ENCODE measurements around the gene UNC13C.
A peak's percentile ranks its signal among the peaks of the same experiment; 100 is the strongest.

The UNC13C gene

GRCh38 chr15:54605043-54605442 lies 626.8 kb downstream of the UNC13C start:
- H3K9me3 ChIP-seq (ENCODE audit: severe bottlenecking): no peaks in the 10 kb centered on the region
- H3K36me3 ChIP-seq (ENCODE audit: low read depth): no peaks in the 10 kb centered on the region
- no peak overlapping the region for H3K4me3 ChIP-seq (ENCODE audit: severe bottlenecking)
- no peak for TF ChIP-seq CTCF (IDR thresholded peaks at IDR 0.05; ENCODE audit: poor library complexity, severe bottlenecking)
- no peaks in the 10 kb centered on the region for H3K4me1 ChIP-seq (ENCODE audit: insufficient read depth, poor library complexity, severe bottlenecking)
- H3K27ac ChIP-seq (ENCODE audit: poor library complexity, severe bottlenecking): no peak overlapping the region
- DNase-seq (ENCODE audit: low spot score) (no peak), ATAC-seq (ENCODE audit: low read depth) (0 out of 3 replicates have a peak, but pooled peaks have one; percentile 14)
- H3K27me3 ChIP-seq (ENCODE audit: insufficient read depth, poor library complexity, severe bottlenecking): peaks cover 9% of the 10 kb centered on the region

- no peak for ATAC-seq (ENCODE audit: low read depth)
- Histone ChIP-seq H3K4me3 (ENCODE audit: severe bottlenecking) (no peak overlapping the region), H3K4me1 (ENCODE audit: insufficient read depth, poor library complexity, severe bottlenecking) (no peaks in the 10 kb centered on the region), H3K27me3 (ENCODE audit: insufficient read depth, poor library complexity, severe bottlenecking) (peaks cover 9% of the 10 kb centered on the region), H3K27ac (ENCODE audit: poor library complexity, severe bottlenecking) (no peak overlapping the region), H3K9me3 (ENCODE audit: severe bottlenecking) (no peaks in the 10 kb centered on the region), H3K36me3 (ENCODE audit: low read depth) (no peaks in the 10 kb centered on the region)
- no peak for TF ChIP-seq CTCF (IDR thresholded peaks at IDR 0.05; ENCODE audit: poor library complexity, severe bottlenecking)
- no peak for DNase-seq (ENCODE audit: low spot score)
These were observed 627.3 kb downstream of the UNC13C start for GRCh38 chr15:54605556-54605955.

- ATAC-seq (ENCODE audit: low read depth): no peak
- no peak for DNase-seq (ENCODE audit: low spot score)
- no peaks in the 10 kb centered on the region for H3K36me3 ChIP-seq (ENCODE audit: low read depth)
- no peaks in the 10 kb centered on the region for H3K4me1 ChIP-seq (ENCODE audit: insufficient read depth, poor library complexity, severe bottlenecking)
- no peak overlapping the region for H3K27ac ChIP-seq (ENCODE audit: poor library complexity, severe bottlenecking)
- no peak for TF ChIP-seq CTCF (IDR thresholded peaks at IDR 0.05; ENCODE audit: poor library complexity, severe bottlenecking)
- no peak overlapping the region for H3K4me3 ChIP-seq (ENCODE audit: severe bottlenecking)
- no peaks in the 10 kb centered on the region for H3K9me3 ChIP-seq (ENCODE audit: severe bottlenecking)
- H3K27me3 ChIP-seq (ENCODE audit: insufficient read depth, poor library complexity, severe bottlenecking): peaks cover 11% of the 10 kb centered on the region
These were observed 630.9 kb downstream of the UNC13C start for GRCh38 chr15:54608876-54609835.

GRCh38 chr15:54618120-54618519 lies 639.9 kb downstream of the UNC13C start:
- no peaks in the 10 kb centered on the region for H3K4me1 ChIP-seq (ENCODE audit: insufficient read depth, poor library complexity, severe bottlenecking)
- H3K27me3 ChIP-seq (ENCODE audit: insufficient read depth, poor library complexity, severe bottlenecking): peaks cover 2% of the 10 kb centered on the region
- no peaks in the 10 kb centered on the region for H3K36me3 ChIP-seq (ENCODE audit: low read depth)
- no peak for TF ChIP-seq CTCF (IDR thresholded peaks at IDR 0.05; ENCODE audit: poor library complexity, severe bottlenecking)
- no peak overlapping the region for H3K27ac ChIP-seq (ENCODE audit: poor library complexity, severe bottlenecking)
- no peak overlapping the region for H3K4me3 ChIP-seq (ENCODE audit: severe bottlenecking)
- H3K9me3 ChIP-seq (ENCODE audit: severe bottlenecking): no peaks in the 10 kb centered on the region
- DNase-seq (ENCODE audit: low spot score) (no peak), ATAC-seq (ENCODE audit: low read depth) (no peak)

GRCh38 chr15:54619180-54619579 lies 640.9 kb downstream of the UNC13C start:
- peaks cover 2% of the 10 kb centered on the region for H3K27me3 ChIP-seq (ENCODE audit: insufficient read depth, poor library complexity, severe bottlenecking)
- TF ChIP-seq CTCF (IDR thresholded peaks at IDR 0.05; ENCODE audit: poor library complexity, severe bottlenecking): no peak
- no peaks in the 10 kb centered on the region for H3K4me1 ChIP-seq (ENCODE audit: insufficient read depth, poor library complexity, severe bottlenecking)
- H3K4me3 ChIP-seq (ENCODE audit: severe bottlenecking): no peak overlapping the region
- ATAC-seq (ENCODE audit: low read depth): no peak
- no peak overlapping the region for H3K27ac ChIP-seq (ENCODE audit: poor library complexity, severe bottlenecking)
- no peaks in the 10 kb centered on the region for H3K36me3 ChIP-seq (ENCODE audit: low read depth)
- DNase-seq (ENCODE audit: low spot score): no peak
- H3K9me3 ChIP-seq (ENCODE audit: severe bottlenecking): no peaks in the 10 kb centered on the region
